Erythroblast (primary cell): ENCODE data around the gene MAGEL2.

Source experiments
- GATA1 ChIP-seq: IDR thresholded peaks from 2 replicates; pipeline ENCODE4 v1.6.1; 2011; ENCODE audit warnings: low read depth, mild to moderate bottlenecking, control low read depth, low read length, moderate library complexity
- POLR2A ChIP-seq: IDR thresholded peaks from 2 replicates; pipeline ENCODE4 v1.6.1; 2011; ENCODE audit warnings: mild to moderate bottlenecking, low read length

- TF ChIP-seq POLR2A (no peak), GATA1 (no peak)
Measured at GRCh38 chr15:23595368-23595767, 52.3 kb downstream of the MAGEL2 start.
